ENCODE measurements around the gene GABBR2. TPM values are rescaled to one million over a fixed set of nuclear protein-coding genes. Genes with fewer than 3 reads are reported as not detected.
"Not testable (repeated sequence)": the region's sequence is repeated elsewhere in the genome, so short reads cannot be mapped to it uniquely, and the experiment has no call there.

Gene GABBR2
- polyA plus RNA-seq, 4 donors = 0.09 to 1.4 (median 0.71) TPM; not detected in 1

- not testable (repeated sequence) for DNase-seq; H3K36me3 ChIP-seq (ENCODE audit: control insufficient read depth in 3 of 3, insufficient read depth in 2 of 3, low read depth in 1 of 3, low read length in 3 of 3); H3K4me3 ChIP-seq (ENCODE audit: low read depth in 1 of 3, low read length in 3 of 3); FAIRE-seq; H3K9me3 ChIP-seq (ENCODE audit: control insufficient read depth in 2 of 2, insufficient read depth in 1 of 2, low read depth in 1 of 2, low read length in 1 of 2); H3K27ac ChIP-seq (ENCODE audit: low read depth in 1 of 3, low read length in 2 of 3); H3K4me1 ChIP-seq (ENCODE audit: control insufficient read depth in 3 of 3, insufficient read depth in 2 of 3, low read depth in 1 of 3, low read length in 2 of 3); H3K27me3 ChIP-seq (ENCODE audit: control insufficient read depth in 3 of 3, insufficient read depth in 3 of 3, low read length in 3 of 3)
- WGBS, 3 donors = 67 to 78% (median 73%) methylated on average over 8 of the region's 8 CpGs
Observed at GRCh38 chr9:98501259-98501658, 207.5 kb downstream of the GABBR2 start.

- Histone ChIP-seq H3K36me3 (ENCODE audit: control insufficient read depth in 3 of 3, insufficient read depth in 2 of 3, low read depth in 1 of 3, low read length in 3 of 3) (no peaks in the 10 kb centered on the region), H3K27me3 (ENCODE audit: control insufficient read depth in 3 of 3, insufficient read depth in 3 of 3, low read length in 3 of 3) (peaks cover 0 to 3% (median 0%) of the 10 kb centered on the region in 3 donors), H3K27ac (ENCODE audit: low read depth in 1 of 3, low read length in 2 of 3) (no peak overlapping the region), H3K4me1 (ENCODE audit: control insufficient read depth in 3 of 3, insufficient read depth in 2 of 3, low read depth in 1 of 3, low read length in 2 of 3) (no peaks in the 10 kb centered on the region), H3K9me3 (ENCODE audit: control insufficient read depth in 2 of 2, insufficient read depth in 1 of 2, low read depth in 1 of 2, low read length in 1 of 2) (no peaks in the 10 kb centered on the region), H3K4me3 (ENCODE audit: low read depth in 1 of 3, low read length in 3 of 3) (no peak overlapping the region)
- DNase-seq (no peak), FAIRE-seq (no peak)
- 81 to 86% (median 84%) methylated on average over 7 of the region's 7 CpGs for WGBS, 3 donors
Observed at GRCh38 chr9:98500337-98500919, 208.3 kb downstream of the GABBR2 start.

GRCh38 chr9:98495530-98495929 is 213.2 kb downstream of the GABBR2 start:
- WGBS, 3 donors = 78 to 82% (median 78%) methylated on average over 3 of the region's 3 CpGs
- Histone ChIP-seq H3K36me3 (ENCODE audit: control insufficient read depth in 3 of 3, insufficient read depth in 2 of 3, low read depth in 1 of 3, low read length in 3 of 3) (no peaks in the 10 kb centered on the region), H3K27ac (ENCODE audit: low read depth in 1 of 3, low read length in 2 of 3) (no peak overlapping the region), H3K4me1 (ENCODE audit: control insufficient read depth in 3 of 3, insufficient read depth in 2 of 3, low read depth in 1 of 3, low read length in 2 of 3) (no peaks in the 10 kb centered on the region), H3K27me3 (ENCODE audit: control insufficient read depth in 3 of 3, insufficient read depth in 3 of 3, low read length in 3 of 3) (no peaks in the 10 kb centered on the region), H3K9me3 (ENCODE audit: control insufficient read depth in 2 of 2, insufficient read depth in 1 of 2, low read depth in 1 of 2, low read length in 1 of 2) (no peaks in the 10 kb centered on the region), H3K4me3 (ENCODE audit: low read depth in 1 of 3, low read length in 3 of 3) (no peak overlapping the region)
- DNase-seq (no peak), FAIRE-seq (no peak)

GRCh38 chr9:98494852-98495251 is 213.9 kb downstream of the GABBR2 start:
- no peak for DNase-seq
- Histone ChIP-seq H3K27me3 (ENCODE audit: control insufficient read depth in 3 of 3, insufficient read depth in 3 of 3, low read length in 3 of 3) (no peaks in the 10 kb centered on the region), H3K36me3 (ENCODE audit: control insufficient read depth in 3 of 3, insufficient read depth in 2 of 3, low read depth in 1 of 3, low read length in 3 of 3) (no peaks in the 10 kb centered on the region), H3K4me3 (ENCODE audit: low read depth in 1 of 3, low read length in 3 of 3) (no peak overlapping the region), H3K27ac (ENCODE audit: low read depth in 1 of 3, low read length in 2 of 3) (no peak overlapping the region), H3K4me1 (ENCODE audit: control insufficient read depth in 3 of 3, insufficient read depth in 2 of 3, low read depth in 1 of 3, low read length in 2 of 3) (no peaks in the 10 kb centered on the region), H3K9me3 (ENCODE audit: control insufficient read depth in 2 of 2, insufficient read depth in 1 of 2, low read depth in 1 of 2, low read length in 1 of 2) (no peaks in the 10 kb centered on the region)
- 77 to 88% (median 80%) methylated on average over 2 of the region's 2 CpGs for WGBS, 3 donors
- FAIRE-seq = no peak

- H3K9me3 ChIP-seq (ENCODE audit: control insufficient read depth in 2 of 2, insufficient read depth in 1 of 2, low read depth in 1 of 2, low read length in 1 of 2) = no peaks in the 10 kb centered on the region
- WGBS, 3 donors = 51 to 65% (median 52%) methylated on average over 3 of the region's 3 CpGs
- H3K27me3 ChIP-seq (ENCODE audit: control insufficient read depth in 3 of 3, insufficient read depth in 3 of 3, low read length in 3 of 3) = no peaks in the 10 kb centered on the region
- no peaks in the 10 kb centered on the region for H3K36me3 ChIP-seq (ENCODE audit: control insufficient read depth in 3 of 3, insufficient read depth in 2 of 3, low read depth in 1 of 3, low read length in 3 of 3)
- H3K27ac ChIP-seq (ENCODE audit: low read depth in 1 of 3, low read length in 2 of 3) = no peak overlapping the region
- H3K4me1 ChIP-seq (ENCODE audit: control insufficient read depth in 3 of 3, insufficient read depth in 2 of 3, low read depth in 1 of 3, low read length in 2 of 3) = no peaks in the 10 kb centered on the region
- DNase-seq (no peak), FAIRE-seq (no peak)
- H3K4me3 ChIP-seq (ENCODE audit: low read depth in 1 of 3, low read length in 3 of 3) = no peak overlapping the region
Observed at GRCh38 chr9:98491828-98492227, 216.9 kb downstream of the GABBR2 start.

- H3K27me3 ChIP-seq (ENCODE audit: control insufficient read depth in 3 of 3, insufficient read depth in 3 of 3, low read length in 3 of 3) = no peaks in the 10 kb centered on the region
- no peaks in the 10 kb centered on the region for H3K4me1 ChIP-seq (ENCODE audit: control insufficient read depth in 3 of 3, insufficient read depth in 2 of 3, low read depth in 1 of 3, low read length in 2 of 3)
- FAIRE-seq = no peak
- no peak for DNase-seq
- no peaks in the 10 kb centered on the region for H3K9me3 ChIP-seq (ENCODE audit: control insufficient read depth in 2 of 2, insufficient read depth in 1 of 2, low read depth in 1 of 2, low read length in 1 of 2)
- 38 to 58% (median 42%) methylated on average over 3 of the region's 3 CpGs for WGBS, 3 donors
- no peak overlapping the region for H3K4me3 ChIP-seq (ENCODE audit: low read depth in 1 of 3, low read length in 3 of 3)
- no peak overlapping the region for H3K27ac ChIP-seq (ENCODE audit: low read depth in 1 of 3, low read length in 2 of 3)
- no peaks in the 10 kb centered on the region for H3K36me3 ChIP-seq (ENCODE audit: control insufficient read depth in 3 of 3, insufficient read depth in 2 of 3, low read depth in 1 of 3, low read length in 3 of 3)
Observed at GRCh38 chr9:98491231-98491651, 217.5 kb downstream of the GABBR2 start.

- DNase-seq (no peak), FAIRE-seq (no peak)
- no peak overlapping the region for H3K27ac ChIP-seq (ENCODE audit: low read depth in 1 of 3, low read length in 2 of 3)
- no peak overlapping the region for H3K4me3 ChIP-seq (ENCODE audit: low read depth in 1 of 3, low read length in 3 of 3)
- H3K27me3 ChIP-seq (ENCODE audit: control insufficient read depth in 3 of 3, insufficient read depth in 3 of 3, low read length in 3 of 3) = peaks cover 0 to 6% (median 0%) of the 10 kb centered on the region in 3 donors
- WGBS, 3 donors = 83 to 91% (median 85%) methylated on average over 8 of the region's 8 CpGs
- H3K4me1 ChIP-seq (ENCODE audit: control insufficient read depth in 3 of 3, insufficient read depth in 2 of 3, low read depth in 1 of 3, low read length in 2 of 3) = no peaks in the 10 kb centered on the region
- no peaks in the 10 kb centered on the region for H3K9me3 ChIP-seq (ENCODE audit: control insufficient read depth in 2 of 2, insufficient read depth in 1 of 2, low read depth in 1 of 2, low read length in 1 of 2)
- H3K36me3 ChIP-seq (ENCODE audit: control insufficient read depth in 3 of 3, insufficient read depth in 2 of 3, low read depth in 1 of 3, low read length in 3 of 3) = no peaks in the 10 kb centered on the region
Observed at GRCh38 chr9:98488571-98489312, 220.0 kb downstream of the GABBR2 start.

- WGBS, 3 donors = 76 to 81% (median 79%) methylated on average over 4 of the region's 4 CpGs
- no peak for FAIRE-seq
Observed at GRCh38 chr9:98485706-98486105, 223.0 kb downstream of the GABBR2 start.

More at GRCh38 chr9:98485706-98486105, 223.0 kb downstream of the GABBR2 start:
- DNase-seq = no peak
- Histone ChIP-seq H3K9me3 (ENCODE audit: control insufficient read depth in 2 of 2, insufficient read depth in 1 of 2, low read depth in 1 of 2, low read length in 1 of 2) (no peaks in the 10 kb centered on the region), H3K27ac (ENCODE audit: low read depth in 1 of 3, low read length in 2 of 3) (no peak overlapping the region), H3K4me1 (ENCODE audit: control insufficient read depth in 3 of 3, insufficient read depth in 2 of 3, low read depth in 1 of 3, low read length in 2 of 3) (no peaks in the 10 kb centered on the region), H3K36me3 (ENCODE audit: control insufficient read depth in 3 of 3, insufficient read depth in 2 of 3, low read depth in 1 of 3, low read length in 3 of 3) (no peaks in the 10 kb centered on the region), H3K4me3 (ENCODE audit: low read depth in 1 of 3, low read length in 3 of 3) (no peak overlapping the region), H3K27me3 (ENCODE audit: control insufficient read depth in 3 of 3, insufficient read depth in 3 of 3, low read length in 3 of 3) (peaks cover 0 to 6% (median 0%) of the 10 kb centered on the region in 3 donors)
